Right ventricle myocardium superior (tissue), 1 donor: ENCODE results near the gene CRYBG2. TPM values are rescaled to one million over a fixed set of nuclear protein-coding genes. Genes with fewer than 3 reads are reported as not detected.
A peak's percentile ranks its signal among the peaks of the same experiment; 100 is the strongest.
"Not testable (repeated sequence)": the region's sequence is repeated elsewhere in the genome, so short reads cannot be mapped to it uniquely, and the experiment has no call there.

ENCODE experiments used
- ATAC-seq: fragments of 200-7000 bp; cut with Tn5 transposase; one replicate; pipeline ENCODE4 v1.9.1; 2020; ENCODE audit warnings: mild to moderate bottlenecking; ENCODE audit not compliant: poor library complexity
- DNase-seq: peaks from one replicate; pipeline ENCODE4 v3.0.0-alpha.2; 2020
- intact Hi-C: fragments of 100-400 bp; cut with DNase I; formaldehyde crosslinking; loops from one replicate; pipeline ENCODE4 v1.11.2; 2022
- total RNA-seq: library from RNA; stranded (reverse); fragmentation: NEBNext Ultra II Directional; extraction: Animal tissue kit (Norgen Biotek cat#: 25700); gene quantifications from one replicate; pipeline ENCODE4 v1.2.1, GENCODE V29; 2021
- donor health status: DM: no; HTN: yes; CAD: no; lungs with severe emphysema.

CRYBG2 gene
- total RNA-seq, 1 donor from 2014 or later: not detected

DNA sequence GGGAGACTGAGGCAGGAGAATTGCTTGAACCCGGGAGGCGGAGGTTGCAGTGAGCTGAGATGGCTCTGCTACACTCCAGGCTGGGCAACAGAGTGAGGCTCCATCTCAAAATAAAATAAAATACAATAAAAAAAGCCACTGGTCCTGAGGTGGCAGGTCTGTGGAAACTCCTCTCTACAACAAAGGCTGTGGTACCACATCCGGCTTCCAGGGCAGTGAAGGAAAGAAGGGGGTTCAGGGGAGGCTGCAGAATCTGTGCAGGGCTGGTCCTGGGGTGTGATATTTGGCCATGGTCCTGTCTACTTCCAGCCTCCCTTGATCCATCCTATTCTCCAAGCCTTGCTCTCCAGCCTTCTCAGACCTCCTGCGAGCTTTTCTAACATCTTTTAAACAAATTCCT, 19.4 kb upstream of the CRYBG2 start:
- ATAC-seq (no peak), DNase-seq (no peak)
- intact Hi-C loops: no loop called here

GRCh38 chr1:26372611-26373010, 18.7 kb upstream of the CRYBG2 start, which contains the start of gene ZNF683:
TSS of gene ZNF683 (minus strand) at chr1:26372750. CDS start at chr1:26368571, 4,179 bp downstream.
- DNase-seq, ATAC-seq, intact Hi-C loops: not testable (repeated sequence)

- intact Hi-C loops: no loop called here
- ATAC-seq: no peak
- no peak for DNase-seq
These were observed 18.1 kb upstream of the CRYBG2 start for GRCh38 chr1:26372039-26372438.

GRCh38 chr1:26370591-26371382, 16.9 kb upstream of the CRYBG2 start:
- DNase-seq (no peak), ATAC-seq (no peak)
- intact Hi-C loops: no loop called here

DNA sequence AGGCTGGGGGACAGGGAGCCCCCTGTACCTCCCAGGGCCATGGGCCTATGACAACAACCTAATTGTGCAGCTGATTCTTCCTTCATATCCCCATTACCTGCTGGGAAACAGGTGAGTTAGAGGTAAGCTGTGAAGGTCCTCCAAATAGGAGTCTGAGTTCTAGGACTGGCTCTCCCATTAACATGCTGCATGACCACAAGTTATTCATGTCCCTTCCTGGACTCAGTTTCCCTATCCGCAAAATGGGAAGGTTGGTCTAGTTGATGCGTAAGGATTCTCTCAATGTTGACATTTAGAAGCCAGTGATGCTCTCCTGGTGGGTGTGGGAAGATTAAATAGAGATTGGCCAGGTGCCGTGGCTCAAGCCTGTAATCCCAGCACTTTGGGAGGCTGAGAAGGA, 14.6 kb upstream of the CRYBG2 start:
- intact Hi-C loops: loop anchor here (10.0 kb wide), 1 partner anchor 84 kb away; the partner anchor contains the start of gene SH3BGRL3
- no peak for ATAC-seq
- DNase-seq: no peak

DNA sequence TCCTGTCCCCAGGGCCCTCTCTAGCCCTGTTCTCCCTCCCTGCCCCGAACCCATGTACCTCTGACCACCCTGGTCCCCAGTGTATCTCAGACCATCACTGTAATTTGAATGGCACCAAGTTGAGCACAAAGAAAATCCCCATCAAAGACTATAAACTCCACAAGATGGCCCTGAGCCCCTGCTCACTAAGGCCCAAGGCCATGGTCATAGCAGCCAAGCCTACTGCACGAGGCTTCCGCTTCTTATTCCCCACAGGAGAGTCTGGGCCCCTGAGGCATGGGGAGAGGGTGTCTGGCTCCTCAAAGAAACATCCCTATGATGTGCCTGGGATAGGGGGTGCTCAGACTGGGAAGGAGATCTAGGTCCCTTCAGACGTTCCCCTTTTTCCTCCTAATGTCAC, 14.1 kb upstream of the CRYBG2 start:
- intact Hi-C loops: loop anchor here (10.0 kb wide), 1 partner anchor 83 kb away; the partner anchor contains the start of gene SH3BGRL3
- ATAC-seq (no peak), DNase-seq (no peak)

- DNase-seq (no peak), ATAC-seq (no peak)
- intact Hi-C loops: loop anchor here (10.0 kb wide), 1 partner anchor 83 kb away; the partner anchor contains the start of gene SH3BGRL3
These were observed 13.5 kb upstream of the CRYBG2 start for GRCh38 chr1:26367441-26367840.

DNA sequence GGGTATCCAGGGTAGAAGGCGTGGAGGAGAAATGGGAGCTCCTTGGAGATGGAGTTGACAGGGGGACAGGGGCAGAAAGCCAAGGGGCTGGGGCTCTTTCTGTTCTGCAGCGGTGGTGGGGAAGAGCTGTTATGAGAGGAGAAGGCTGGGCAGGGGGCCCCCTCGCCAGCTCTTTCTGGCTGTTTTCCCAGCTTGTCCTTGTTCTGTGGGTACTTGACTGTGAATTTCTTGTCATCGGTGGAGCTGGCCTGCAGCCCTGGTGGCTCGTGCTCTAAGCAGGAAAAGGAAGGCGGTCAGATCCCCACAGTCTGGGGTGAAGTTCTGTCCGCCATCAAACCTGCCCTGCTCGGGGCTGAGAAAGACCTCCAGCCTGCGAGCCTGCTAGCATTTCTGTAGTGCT, 11.0 kb upstream of the CRYBG2 start:
- intact Hi-C loops: loop anchor here (10.0 kb wide), 1 partner anchor 80 kb away; the partner anchor contains the start of gene SH3BGRL3
- ATAC-seq (peak; percentile 40), DNase-seq (no peak)

GRCh38 chr1:26363549-26364448, 9.9 kb upstream of the CRYBG2 start:
- DNase-seq (peak; percentile 90), ATAC-seq (peak; percentile 84)
- intact Hi-C loops: loop anchor here (10.0 kb wide), 1 partner anchor 79 kb away; the partner anchor contains the start of gene SH3BGRL3

DNA sequence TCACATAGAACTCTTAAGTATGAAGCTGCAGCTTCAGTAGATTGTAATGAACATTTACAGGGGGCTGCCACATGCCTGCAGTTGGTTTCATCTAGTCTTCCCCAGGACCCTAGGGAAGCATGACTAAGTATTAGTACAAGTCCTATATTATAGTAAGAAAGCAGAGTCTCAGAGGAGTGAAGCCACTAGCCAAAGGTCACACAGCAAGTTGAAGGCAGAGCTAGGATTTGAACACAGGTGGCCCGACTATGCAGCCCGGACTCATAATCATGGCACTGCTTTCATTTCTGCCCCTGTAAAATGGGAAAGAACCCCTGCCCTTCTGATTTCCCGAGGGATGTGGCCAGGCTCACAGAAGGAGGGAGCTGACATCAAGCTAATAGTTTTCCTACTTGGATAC, 8.4 kb upstream of the CRYBG2 start:
- DNase-seq: no peak
- intact Hi-C loops: loop anchor here (10.0 kb wide), 1 partner anchor 78 kb away; the partner anchor contains the start of gene SH3BGRL3
- ATAC-seq: no peak

DNA sequence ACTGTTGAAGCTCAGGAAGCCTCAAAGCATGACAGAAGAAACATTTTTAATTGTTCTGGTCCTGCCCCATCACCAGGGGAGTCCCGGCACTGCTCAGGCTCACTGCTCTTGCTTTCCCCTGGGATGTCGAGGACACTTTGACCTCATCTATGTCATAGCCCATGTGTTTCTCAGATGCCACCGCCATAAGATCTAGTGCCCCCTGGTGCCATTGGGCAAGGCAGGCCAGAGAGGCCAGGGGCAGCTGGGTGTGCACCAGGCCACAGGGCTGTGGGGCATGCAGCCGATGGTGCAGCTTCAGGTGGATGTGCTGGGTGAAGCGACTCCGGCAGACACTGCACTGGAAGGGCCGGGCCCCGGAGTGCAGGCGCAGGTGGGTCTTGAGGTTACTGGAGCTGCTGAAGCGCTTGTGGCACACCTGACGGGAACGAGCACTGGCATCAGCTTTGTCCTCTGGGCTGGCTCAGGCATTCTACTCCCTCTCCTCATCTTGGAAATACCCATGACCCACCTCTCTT, 7.7 kb upstream of the CRYBG2 start:
- intact Hi-C loops: loop anchor here (10.0 kb wide), 1 partner anchor 77 kb away; the partner anchor contains the start of gene SH3BGRL3
- ATAC-seq: no peak
- no peak for DNase-seq

GRCh38 chr1:26360807-26361604, 7.1 kb upstream of the CRYBG2 start:
- ATAC-seq: no peak
- intact Hi-C loops: loop anchor here (10.0 kb wide), 1 partner anchor 76 kb away; the partner anchor contains the start of gene SH3BGRL3
- no peak for DNase-seq

DNA sequence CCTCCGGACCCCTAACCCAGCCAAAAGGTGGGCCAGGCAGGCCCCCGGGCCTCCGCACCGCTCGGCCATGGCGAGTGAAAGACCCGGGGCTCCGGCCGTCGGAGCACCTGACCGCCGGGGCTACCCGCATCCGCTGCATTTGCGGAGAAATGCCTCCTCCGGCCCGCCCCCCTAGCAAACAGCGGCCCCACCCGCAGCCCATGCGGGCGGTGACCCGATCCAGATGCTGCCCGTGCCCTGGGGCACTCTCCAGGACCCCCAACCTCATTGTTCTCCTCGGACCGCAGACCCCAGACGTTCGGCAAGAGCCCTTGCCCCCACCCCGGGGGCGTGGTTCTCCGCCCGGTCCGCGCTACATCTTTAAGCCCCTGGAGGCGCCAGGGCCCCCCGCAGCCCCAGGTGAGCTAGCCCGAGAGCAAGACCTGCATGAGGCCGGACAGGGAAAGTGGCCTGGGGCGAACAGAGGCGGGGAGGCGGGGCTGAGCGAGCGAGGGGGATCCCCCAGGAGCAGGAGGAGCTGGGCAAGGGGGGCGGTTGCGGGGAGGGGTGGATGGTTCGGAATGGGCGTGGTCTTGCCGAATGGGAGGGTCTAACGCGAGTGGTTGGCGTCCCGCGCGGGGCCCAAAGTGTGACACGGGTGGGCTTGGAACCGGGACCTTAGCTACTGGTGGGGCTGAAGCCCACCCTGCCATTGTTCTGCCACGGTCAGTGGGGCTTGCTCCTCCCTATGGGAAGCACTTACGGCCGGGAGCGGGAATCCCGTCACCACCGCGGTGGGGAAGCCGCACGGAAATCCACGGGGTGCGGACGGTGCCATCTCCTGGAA, 6.3 kb upstream of the CRYBG2 start:
- ATAC-seq (no peak), DNase-seq (no peak)

GRCh38 chr1:26358411-26359384, 4.8 kb upstream of the CRYBG2 start:
- intact Hi-C loops: no loop called here
- no peak for DNase-seq
- no peak for ATAC-seq

More for the DNA sequence above, 6.3 kb upstream of the CRYBG2 start:
- intact Hi-C loops: loop anchor here (10.0 kb wide), 1 partner anchor 75 kb away; the partner anchor contains the start of gene SH3BGRL3

DNA sequence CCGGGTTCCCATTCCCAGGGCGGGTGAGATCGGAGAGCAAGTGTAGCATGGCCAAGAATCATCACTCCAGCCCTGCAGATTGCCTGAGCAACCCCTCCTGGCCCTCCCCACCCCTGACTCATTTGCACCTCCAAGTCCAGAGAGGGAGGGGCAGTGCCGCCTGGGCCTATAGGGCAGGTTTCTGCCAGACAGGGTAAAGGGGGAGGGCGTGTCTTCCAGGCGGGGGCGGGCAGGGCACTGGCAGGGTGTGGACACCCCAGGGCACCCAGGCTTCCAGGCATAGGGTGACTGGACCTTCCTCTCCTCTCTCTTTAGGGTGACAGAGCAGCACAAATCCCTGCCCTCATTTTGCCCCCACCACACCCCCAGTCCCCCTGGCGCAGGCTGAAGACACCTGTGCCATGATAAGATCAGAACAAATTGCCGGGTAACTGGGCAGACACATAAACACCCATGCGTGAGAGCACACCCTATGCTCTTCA, 3.2 kb upstream of the CRYBG2 start:
- intact Hi-C loops: no loop called here
- DNase-seq (no peak), ATAC-seq (no peak)

DNA sequence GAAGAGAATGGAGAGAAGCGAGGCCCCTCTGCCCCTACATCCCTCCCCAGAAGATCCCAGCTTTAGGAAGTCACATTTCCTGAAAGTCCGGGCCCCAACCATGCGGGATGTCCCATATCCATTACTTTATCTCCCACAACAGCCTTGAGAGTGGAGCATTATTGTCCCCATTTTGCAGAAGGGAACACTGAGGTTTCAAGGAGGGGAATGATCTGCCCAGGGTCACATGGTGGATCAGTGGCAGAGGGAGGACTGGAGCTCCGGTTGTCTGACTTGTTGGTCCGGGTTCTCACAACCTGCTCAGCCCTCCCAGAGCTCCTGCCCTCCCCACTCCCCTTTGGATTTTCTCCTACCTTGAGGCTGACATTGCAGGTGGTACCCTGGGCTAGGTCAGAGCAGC, 2.2 kb upstream of the CRYBG2 start:
- DNase-seq: no peak
- ATAC-seq: no peak
- intact Hi-C loops: no loop called here
